HCT116 (cell line): ENCODE data around the gene TTC23.

Experiments
- CEBPB ChIP-seq: IDR thresholded peaks from 2 replicates; pipeline ENCODE4 v1.6.1; 2012; ENCODE audit warnings: low read depth
- CTCF ChIP-seq, 3 experiments: fragments of 200-600 bp in 1 of 3; sonication (generic) in 1 of 3; IDR thresholded peaks in 2 of 3; conservative IDR thresholded peaks in 1 of 3; 2 replicates each; pipeline ENCODE4 v1.5.1; 2012 to 2017; ENCODE audit warnings: low read depth in 2 of 3, low read length in 2 of 3, antibody characterized with exemption in 1 of 3, borderline replicate concordance in 1 of 3, control low read depth in 1 of 3, mild to moderate bottlenecking in 1 of 3, mixed read lengths in 1 of 3, mixed run types in 1 of 3, moderate library complexity in 1 of 3; ENCODE audit not compliant: insufficient read depth in 1 of 3
- EGR1 ChIP-seq: IDR thresholded peaks from 2 replicates; pipeline ENCODE4 v1.6.1; 2012; ENCODE audit warnings: low read depth
- EZH2 ChIP-seq: fragments of 200-600 bp; sonication (generic); IDR thresholded peaks from 2 replicates; pipeline ENCODE4 v1.6.1; 2017; ENCODE audit warnings: antibody characterized with exemption, mixed run types
- JUND ChIP-seq: IDR thresholded peaks from 2 replicates; pipeline ENCODE4 v1.6.1; 2012
- MAX ChIP-seq: IDR thresholded peaks from 2 replicates; pipeline ENCODE4 v1.6.1; 2012
- POLR2A ChIP-seq: IDR thresholded peaks from 2 replicates; pipeline ENCODE4 v1.7.0; 2011; ENCODE audit warnings: borderline replicate concordance; ENCODE audit not compliant: insufficient read depth, insufficient read length; ENCODE audit errors: extremely low read depth
- SIN3A ChIP-seq: IDR thresholded peaks from 2 replicates; pipeline ENCODE4 v1.6.1; 2012; ENCODE audit warnings: low read depth
- SP1 ChIP-seq: IDR thresholded peaks from 2 replicates; pipeline ENCODE4 v1.6.1; 2012; ENCODE audit warnings: low read depth
- TCF7L2 ChIP-seq: IDR thresholded peaks from 2 replicates; pipeline ENCODE4 v1.7.0; 2011; ENCODE audit warnings: borderline replicate concordance, inconsistent platforms; ENCODE audit not compliant: insufficient read depth, insufficient read length; ENCODE audit errors: extremely low read depth
- ZNF274 ChIP-seq: fragments of 200-500 bp; sonication (Bioruptor generic); IDR thresholded peaks from 2 replicates; pipeline ENCODE4 v1.6.1; 2014; ENCODE audit warnings: mild to moderate bottlenecking, low read depth, low read length, inconsistent platforms

GRCh38 chr15:99117111-99117510 is 132.3 kb downstream of the TTC23 start:
- TF ChIP-seq TCF7L2 (no peak), POLR2A (no peak), CTCF (IDR thresholded peaks at IDR 0.05 in 2 of 3, conservative IDR thresholded peaks at IDR 0.05 in 1 of 3; ENCODE audit: borderline replicate concordance in 1 of 3, insufficient read depth in 1 of 3, low read depth in 2 of 3, low read length in 2 of 3) (no peak), MAX (no peak), EGR1 (no peak), ZNF274 (no peak), EZH2 (no peak), SP1 (no peak), CEBPB (no peak), JUND (no peak), SIN3A (no peak)
